Prostate gland (tissue), 2 donors: ENCODE results near the gene NCOR2. TPM values are rescaled to one million over a fixed set of nuclear protein-coding genes. Genes with fewer than 3 reads are reported as not detected.

Experiments
- DNase-seq: peaks from one replicate; pipeline ENCODE4 v3.0.0-alpha.2; 2019; ENCODE audit warnings: low spot score
- H3K27ac ChIP-seq, 2 donors: fragments of 200-600 bp; sonication (generic); 2 replicates each; pipeline ENCODE4 v1.5.1; 2017 to 2019
- H3K27me3 ChIP-seq: fragments of 200-600 bp; sonication (generic); replicated peaks from 2 replicates; pipeline ENCODE4 v1.5.1; 2019; ENCODE audit not compliant: insufficient read depth
- H3K36me3 ChIP-seq, 2 donors: fragments of 200-600 bp; sonication (generic); 1 replicate in 1 of 2; 2 replicates in 1 of 2; pipeline versions ENCODE4 v1.5.1 to v1.8.1; 2017 to 2019
- H3K4me1 ChIP-seq: fragments of 200-600 bp; sonication (generic); replicated peaks from 2 replicates; pipeline ENCODE4 v1.5.1; 2019
- H3K4me3 ChIP-seq, 2 donors: fragments of 200-600 bp; sonication (generic); 2 replicates each; pipeline ENCODE4 v1.5.1; 2017 to 2019
- H3K9me3 ChIP-seq: fragments of 200-600 bp; sonication (generic); 2 replicates; pipeline ENCODE4 v1.5.1; 2017
- POLR2A ChIP-seq: fragments of 450-650 bp; IDR thresholded peaks from one replicate; pipeline ENCODE4 v1.6.1; 2016; ENCODE audit warnings: antibody characterized with exemption, mild to moderate bottlenecking
- POLR2AphosphoS5 ChIP-seq: sonication (generic); formaldehyde crosslinking; IDR thresholded peaks from one replicate; pipeline ENCODE4 v1.6.1; 2017; ENCODE audit warnings: antibody characterized with exemption
- WGBS: methylation state at CpG from one replicate; pipeline ENCODE4 v1.1.5; 2018; 5-methylcytosine and 5-hydroxymethylcytosine counted together
- intact Hi-C: fragments of 100-400 bp; cut with DNase I; formaldehyde crosslinking; loops from one replicate; pipeline ENCODE4 v1.14.2; 2022
- total RNA-seq, 2 donors: library from RNA; depleted of rRNA; stranded (reverse); fragments of >200 nt; gene quantifications; one replicate each; pipeline ENCODE4 v1.1.0, GENCODE V29; 2016
- TF ChIP-seq, protein P1 (sequence below), 4 experiments: fragments of 200-600 bp in 2 of 4; fragments of 450-650 bp in 2 of 4; sonication (generic) in 2 of 4; IDR thresholded peaks; 1 replicate in 3 of 4; 2 replicates in 1 of 4; pipeline ENCODE4 v1.5.1; 2016 to 2019; ENCODE audit warnings: antibody characterized with exemption in 4 of 4, mild to moderate bottlenecking in 2 of 4, moderate library complexity in 2 of 4

Gene NCOR2
- total RNA-seq, 2 donors from 2014 or later, result 184 to 306 TPM

DNA sequence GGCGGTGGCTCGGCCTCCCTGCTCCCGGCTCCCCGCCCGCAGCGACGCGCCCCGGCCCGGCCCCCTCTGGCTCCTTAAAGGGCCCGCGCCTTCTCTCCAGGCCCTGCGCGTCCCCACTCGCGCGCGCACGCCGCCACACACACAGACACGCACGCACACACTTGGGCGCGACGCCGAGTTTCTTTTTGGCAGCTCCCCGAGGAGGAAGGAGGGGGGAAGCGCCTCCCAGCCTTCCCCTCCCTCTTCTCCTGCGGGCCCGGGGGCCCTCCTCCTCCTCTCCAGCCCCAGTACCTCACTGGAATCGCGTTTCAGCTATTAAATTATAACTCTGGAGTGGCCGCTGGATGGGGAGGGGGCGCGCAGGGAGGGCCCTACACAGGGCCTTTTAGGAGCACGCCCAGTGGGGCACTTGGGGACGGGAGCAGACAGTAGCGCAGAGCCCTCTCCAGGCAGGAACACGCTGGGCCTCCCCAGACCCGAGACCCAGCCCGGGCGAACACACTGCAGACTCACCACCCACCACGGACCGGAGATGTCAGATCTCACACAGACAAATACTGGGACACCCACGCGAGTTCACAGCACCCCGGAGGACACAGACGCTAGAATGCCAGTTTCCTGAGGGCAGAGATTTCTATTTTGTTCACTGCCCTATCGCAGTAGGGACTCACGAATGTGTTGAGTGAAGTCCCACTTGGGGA is 411 bp upstream of the NCOR2 start:
- 1% methylated on average over 42 of the region's 50 CpGs for whole genome bisulfite sequencing
- peaks cover 0 to 6% of the 10 kb centered on the region in 2 donors for H3K36me3 ChIP-seq
- TF ChIP-seq, protein P1, sequence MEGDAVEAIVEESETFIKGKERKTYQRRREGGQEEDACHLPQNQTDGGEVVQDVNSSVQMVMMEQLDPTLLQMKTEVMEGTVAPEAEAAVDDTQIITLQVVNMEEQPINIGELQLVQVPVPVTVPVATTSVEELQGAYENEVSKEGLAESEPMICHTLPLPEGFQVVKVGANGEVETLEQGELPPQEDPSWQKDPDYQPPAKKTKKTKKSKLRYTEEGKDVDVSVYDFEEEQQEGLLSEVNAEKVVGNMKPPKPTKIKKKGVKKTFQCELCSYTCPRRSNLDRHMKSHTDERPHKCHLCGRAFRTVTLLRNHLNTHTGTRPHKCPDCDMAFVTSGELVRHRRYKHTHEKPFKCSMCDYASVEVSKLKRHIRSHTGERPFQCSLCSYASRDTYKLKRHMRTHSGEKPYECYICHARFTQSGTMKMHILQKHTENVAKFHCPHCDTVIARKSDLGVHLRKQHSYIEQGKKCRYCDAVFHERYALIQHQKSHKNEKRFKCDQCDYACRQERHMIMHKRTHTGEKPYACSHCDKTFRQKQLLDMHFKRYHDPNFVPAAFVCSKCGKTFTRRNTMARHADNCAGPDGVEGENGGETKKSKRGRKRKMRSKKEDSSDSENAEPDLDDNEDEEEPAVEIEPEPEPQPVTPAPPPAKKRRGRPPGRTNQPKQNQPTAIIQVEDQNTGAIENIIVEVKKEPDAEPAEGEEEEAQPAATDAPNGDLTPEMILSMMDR (IDR thresholded peaks at IDR 0.05), result peak in 2 of 4 experiments; percentile 14 to 42
- TF ChIP-seq POLR2A, result peak; percentile 28
- peak; percentile 86 for TF ChIP-seq POLR2AphosphoS5
- H3K27me3 ChIP-seq, result no peaks in the 10 kb centered on the region
- peak overlapping the region; percentile 23 to 76 for H3K4me3 ChIP-seq
- peak; percentile 95 for DNase-seq
- no peaks in the 10 kb centered on the region for H3K9me3 ChIP-seq
- peaks cover 16% of the 10 kb centered on the region for H3K4me1 ChIP-seq
- intact Hi-C loops, result loop anchor here (2.0 to 10.0 kb wide), 5 partner anchors 51 to 533 kb away; no protein-coding TSS in a partner anchor
- peak overlapping the region; percentile 87 to 88 for H3K27ac ChIP-seq

DNA sequence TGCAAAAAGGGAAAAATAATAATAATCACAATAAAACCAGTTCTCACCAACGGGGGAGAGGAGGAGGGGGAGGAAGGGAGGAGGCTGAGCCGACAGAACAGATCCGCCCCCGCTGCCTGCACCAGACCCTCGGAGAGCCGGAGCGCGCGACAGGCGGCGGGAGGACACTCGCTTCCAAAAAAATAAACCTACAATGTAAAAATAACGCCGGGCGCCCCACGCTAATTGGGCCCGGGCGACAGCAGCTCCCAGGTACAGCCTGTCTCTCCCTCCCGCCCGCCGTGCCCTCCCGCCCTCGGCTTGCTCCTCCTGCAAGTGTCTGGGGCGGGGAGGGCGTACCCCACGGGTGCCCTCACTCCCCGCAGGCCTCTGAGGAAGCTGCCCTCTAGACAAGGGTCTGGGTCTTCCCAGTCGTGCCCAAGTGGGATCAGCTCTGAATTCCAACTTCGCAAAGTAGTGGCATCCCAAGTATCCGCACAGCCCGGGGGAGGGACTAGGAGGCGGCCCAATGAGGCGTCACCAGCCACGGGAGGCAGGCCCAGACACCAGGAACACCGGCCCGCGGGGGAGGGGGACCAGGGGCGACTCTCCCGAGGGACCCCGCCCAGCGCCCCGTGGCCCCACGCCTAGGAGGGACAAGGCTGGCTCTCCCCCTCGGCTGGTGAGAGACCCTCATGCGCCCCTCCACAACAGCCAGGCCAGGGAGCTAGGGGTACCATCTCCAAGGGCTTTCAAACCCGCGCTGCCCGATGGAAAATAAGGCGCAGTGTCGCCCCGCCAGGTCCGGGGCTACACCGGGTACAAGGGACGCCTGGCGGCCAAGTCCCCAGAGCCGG is 1.0 kb downstream of the NCOR2 start:
- Histone ChIP-seq H3K9me3 (no peaks in the 10 kb centered on the region), H3K4me1 (peaks cover 16% of the 10 kb centered on the region), H3K27me3 (no peaks in the 10 kb centered on the region), H3K4me3 (peak overlapping the region; percentile 76 to 94), H3K36me3 (peaks cover 0 to 7% of the 10 kb centered on the region in 2 donors), H3K27ac (peak overlapping the region; percentile 95 to 99)
- intact Hi-C loops, result loop anchor here (5.0 to 10.0 kb wide), 4 partner anchors 49 to 532 kb away; no protein-coding TSS in a partner anchor
- DNase-seq, result peak; percentile 92
- TF ChIP-seq, protein P1 (IDR thresholded peaks at IDR 0.05), result peak in 1 of 4 experiments; percentile 15
- peak; percentile 84 for TF ChIP-seq POLR2AphosphoS5
- TF ChIP-seq POLR2A, result peak; percentile 76
- WGBS, result under 1% methylated on average over 50 of the region's 56 CpGs

DNA sequence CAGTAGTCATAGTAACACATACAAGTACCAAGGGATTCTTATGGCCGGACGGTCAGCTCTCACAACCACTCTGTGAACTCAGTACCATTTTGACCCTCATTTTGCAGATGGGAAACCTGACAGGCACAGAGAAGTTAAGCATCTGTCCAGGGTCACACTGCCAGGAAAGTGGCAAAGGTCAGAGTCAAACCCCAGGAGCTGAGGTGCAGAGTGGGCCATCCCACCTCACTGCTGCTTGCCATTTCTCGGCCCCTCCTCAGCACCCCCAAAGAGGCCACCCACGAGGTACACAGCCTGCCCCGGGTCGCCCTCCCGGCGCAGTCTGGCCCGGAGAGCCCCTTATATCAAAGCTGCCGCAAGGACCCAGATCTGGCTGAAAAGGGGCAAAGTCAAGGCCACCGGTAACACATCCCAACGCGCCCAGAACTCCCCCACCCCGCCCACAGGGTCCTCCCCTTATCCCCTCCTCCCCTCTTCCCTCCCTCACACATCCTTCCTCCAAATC is 1.7 kb downstream of the NCOR2 start:
- DNase-seq, result no peak
- intact Hi-C loops, result loop anchor here (5.0 to 10.0 kb wide), 4 partner anchors 48 to 531 kb away; no protein-coding TSS in a partner anchor
- no peaks in the 10 kb centered on the region for H3K9me3 ChIP-seq
- TF ChIP-seq POLR2AphosphoS5, result no peak
- no peak for TF ChIP-seq POLR2A
- TF ChIP-seq, protein P1 (IDR thresholded peaks at IDR 0.05), result no peak
- 3% methylated on average over 14 of the region's 14 CpGs for WGBS
- H3K27me3 ChIP-seq, result no peaks in the 10 kb centered on the region
- H3K27ac ChIP-seq, result peak overlapping the region; percentile 95 to 99
- H3K4me3 ChIP-seq, result peak overlapping the region; percentile 76 to 94
- H3K36me3 ChIP-seq, result peaks cover 0 to 7% of the 10 kb centered on the region in 2 donors
- H3K4me1 ChIP-seq, result peaks cover 16% of the 10 kb centered on the region

DNA sequence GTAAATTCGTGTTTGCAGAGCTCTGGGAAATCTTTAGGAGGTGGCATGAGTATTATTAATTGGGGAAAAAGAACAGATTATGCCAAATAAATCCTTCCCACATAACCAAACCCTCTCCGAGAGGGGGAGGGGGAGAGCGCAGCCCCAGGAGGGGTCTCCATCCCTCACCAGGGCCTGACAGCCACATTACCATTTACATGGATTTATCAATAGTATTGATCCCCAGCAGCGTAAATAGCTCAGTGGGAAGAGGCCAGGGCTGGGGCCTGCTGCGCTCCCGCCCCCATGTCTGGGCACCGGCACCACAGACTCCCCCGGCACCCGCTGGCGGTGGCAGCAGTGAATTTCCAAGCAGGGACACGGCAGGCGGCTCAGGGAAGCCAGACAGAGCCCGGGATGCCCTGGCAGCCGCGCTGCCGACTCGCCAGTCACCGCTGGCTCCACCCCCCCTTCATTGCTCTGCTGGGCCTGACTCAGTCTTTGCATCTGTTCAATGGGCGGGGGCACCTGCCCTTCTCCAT is 2.4 kb downstream of the NCOR2 start:
- H3K27ac ChIP-seq, result peak overlapping the region; percentile 95 to 99
- H3K27me3 ChIP-seq, result no peaks in the 10 kb centered on the region
- WGBS, result 24% methylated on average over 19 of the region's 19 CpGs
- intact Hi-C loops, result loop anchor here (5.0 to 10.0 kb wide), 5 partner anchors 48 to 530 kb away; no protein-coding TSS in a partner anchor
- no peaks in the 10 kb centered on the region for H3K9me3 ChIP-seq
- H3K36me3 ChIP-seq, result peaks cover 0 to 7% of the 10 kb centered on the region in 2 donors
- no peak for DNase-seq
- H3K4me3 ChIP-seq, result peak overlapping the region in 1 of 2 donors; percentile 94
- TF ChIP-seq POLR2AphosphoS5 (no peak), POLR2A (no peak)
- TF ChIP-seq, protein P1 (IDR thresholded peaks at IDR 0.05), result no peak
- peaks cover 16% of the 10 kb centered on the region for H3K4me1 ChIP-seq
